ENCODE data around the gene ASTN2.
"Not testable (repeated sequence)": the region's sequence is repeated elsewhere in the genome, so short reads cannot be mapped to it uniquely, and the experiment has no call there.

The ASTN2 gene

DNA sequence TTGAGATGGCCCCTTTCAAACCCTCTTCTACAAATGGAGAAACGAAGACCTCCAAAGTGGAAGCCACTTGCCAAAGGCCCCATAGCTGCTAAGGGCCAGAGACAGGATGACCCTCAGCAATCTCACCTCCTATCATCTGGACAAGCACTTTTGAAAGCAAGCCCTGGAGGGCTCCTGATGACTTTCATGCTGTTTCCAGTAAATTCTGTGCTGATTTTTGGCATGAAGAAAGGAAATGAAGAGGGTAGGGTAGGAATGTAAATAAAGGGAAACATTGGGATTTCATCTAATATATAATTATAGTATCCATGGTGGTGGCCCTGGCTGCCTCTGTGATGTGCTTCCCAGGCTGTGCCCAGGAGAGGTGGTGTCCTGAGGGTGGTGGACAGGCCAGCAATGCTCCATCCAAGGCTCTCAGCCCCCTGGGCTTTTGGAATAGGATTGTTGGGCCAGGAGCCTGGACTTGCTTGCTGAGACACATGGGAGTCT is 935.8 kb downstream of the ASTN2 start:
- DNase-seq (ENCODE audit: low spot score): no peak

DNA sequence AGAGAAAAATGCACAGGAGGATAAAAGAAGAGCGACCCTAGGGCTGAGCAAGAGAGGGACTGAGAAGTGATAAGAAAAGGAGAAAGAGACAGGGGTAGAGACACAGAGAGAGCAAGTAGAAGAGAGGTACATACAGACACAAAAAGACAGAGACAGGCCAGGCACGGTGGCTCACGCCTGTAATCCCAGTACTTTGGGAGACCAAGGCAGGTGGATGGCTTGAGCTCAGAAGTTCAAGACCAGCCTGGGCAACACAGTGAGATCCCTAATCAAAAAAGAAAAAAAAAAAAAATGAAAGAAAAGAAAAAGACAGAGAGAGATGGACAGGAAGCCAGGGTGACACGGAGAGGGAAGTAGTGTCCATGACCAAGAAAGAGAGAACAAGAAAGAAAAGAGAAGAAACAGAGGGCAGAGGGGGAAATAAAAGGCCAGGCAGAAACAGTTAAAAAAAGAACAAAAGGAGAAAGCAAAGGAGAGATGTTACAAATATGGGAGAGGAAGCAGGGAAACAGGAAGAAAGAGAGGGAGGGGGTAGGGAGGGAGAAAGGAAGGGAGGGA is 937.2 kb downstream of the ASTN2 start:
- no peak for DNase-seq (ENCODE audit: low spot score)

DNA sequence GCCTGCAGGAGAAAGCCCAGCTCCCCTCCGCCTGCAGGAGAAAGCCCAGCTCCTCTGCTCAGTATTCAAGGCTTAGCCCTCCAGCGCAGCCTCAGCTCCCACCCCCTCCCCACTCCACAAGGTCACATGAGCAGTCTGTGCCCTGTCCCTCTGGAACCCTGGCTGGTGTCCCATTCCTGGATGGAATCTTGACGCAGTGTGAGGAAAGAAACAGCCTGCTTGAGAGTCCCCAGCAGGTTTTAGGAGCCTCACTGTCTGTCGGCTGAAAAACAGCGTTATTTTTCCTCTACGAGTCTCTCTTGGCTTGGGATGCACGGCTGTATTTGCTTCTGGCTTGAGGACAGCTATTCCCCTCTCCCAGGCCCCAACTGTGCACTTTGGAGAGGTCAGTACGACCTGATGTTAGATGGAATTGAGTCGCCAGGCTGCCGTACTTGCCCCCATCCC is 937.9 kb downstream of the ASTN2 start:
- DNase-seq (ENCODE audit: low spot score): no peak

DNA sequence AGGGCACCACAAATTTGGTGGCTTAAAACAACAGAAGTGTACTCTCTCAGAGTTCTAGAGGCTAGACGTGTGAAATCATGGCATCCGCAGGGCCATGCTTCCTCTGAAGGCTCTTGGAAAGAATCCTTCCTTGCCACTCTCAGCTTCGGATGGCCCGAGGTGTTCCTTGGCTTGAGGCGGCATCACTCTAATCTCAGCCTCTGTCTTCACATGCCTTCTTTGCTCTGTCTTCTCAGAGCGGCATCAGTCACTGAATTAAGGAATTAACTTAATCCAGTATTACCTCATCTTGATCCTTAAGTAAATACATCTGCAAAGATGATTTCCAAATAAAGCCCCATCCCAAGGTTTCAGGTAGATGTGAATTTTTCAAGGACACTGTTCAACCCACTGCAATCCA is 938.9 kb downstream of the ASTN2 start:
- no peak for DNase-seq (ENCODE audit: low spot score)

DNA sequence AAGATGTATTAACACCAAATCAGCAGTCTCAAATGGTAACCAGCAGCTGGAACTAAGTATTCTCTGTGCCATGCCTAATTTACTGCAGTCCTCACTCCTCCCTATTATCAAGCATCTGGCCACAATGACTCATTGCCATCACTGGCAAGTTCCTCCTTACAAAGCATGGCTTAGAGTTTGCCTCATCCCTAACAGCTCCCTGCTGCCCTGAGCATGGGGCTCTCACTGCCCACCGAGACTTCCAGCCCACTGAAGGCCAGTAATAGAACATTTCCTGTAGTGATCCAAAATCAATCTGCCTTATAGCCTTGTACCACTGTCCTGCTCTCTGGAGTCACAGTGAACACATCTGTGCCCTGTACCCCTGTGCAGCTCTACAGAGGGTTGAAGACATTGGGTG is 939.7 kb downstream of the ASTN2 start:
- DNase-seq (ENCODE audit: low spot score): peak; percentile 65

DNA sequence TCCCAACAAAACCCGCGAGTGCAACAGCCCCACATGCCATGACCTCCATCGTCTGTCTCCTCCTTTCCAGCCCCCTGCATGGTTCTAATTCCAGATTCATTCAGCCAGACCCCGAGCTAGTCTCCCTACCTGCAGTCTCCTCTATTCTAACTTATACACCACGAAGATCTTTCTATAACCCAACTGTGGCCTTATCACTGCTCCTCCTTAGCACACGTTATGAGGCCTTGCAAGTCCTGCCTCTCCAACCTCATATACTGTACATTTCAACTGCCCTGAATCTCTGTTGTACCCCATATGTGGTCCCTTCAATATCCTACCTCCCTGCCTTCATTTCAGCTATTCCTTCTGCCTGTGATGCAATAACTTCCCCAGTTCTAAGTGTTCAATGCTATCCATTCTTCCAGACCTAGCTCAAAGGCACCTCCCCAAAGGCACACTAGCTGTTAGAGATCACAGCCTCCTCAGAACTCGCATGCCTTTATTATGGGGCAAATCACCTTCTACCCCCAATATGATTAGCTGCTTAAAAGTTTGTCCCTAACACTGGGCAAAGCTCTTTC is 942.8 kb downstream of the ASTN2 start:
- DNase-seq (ENCODE audit: low spot score): no peak

DNA sequence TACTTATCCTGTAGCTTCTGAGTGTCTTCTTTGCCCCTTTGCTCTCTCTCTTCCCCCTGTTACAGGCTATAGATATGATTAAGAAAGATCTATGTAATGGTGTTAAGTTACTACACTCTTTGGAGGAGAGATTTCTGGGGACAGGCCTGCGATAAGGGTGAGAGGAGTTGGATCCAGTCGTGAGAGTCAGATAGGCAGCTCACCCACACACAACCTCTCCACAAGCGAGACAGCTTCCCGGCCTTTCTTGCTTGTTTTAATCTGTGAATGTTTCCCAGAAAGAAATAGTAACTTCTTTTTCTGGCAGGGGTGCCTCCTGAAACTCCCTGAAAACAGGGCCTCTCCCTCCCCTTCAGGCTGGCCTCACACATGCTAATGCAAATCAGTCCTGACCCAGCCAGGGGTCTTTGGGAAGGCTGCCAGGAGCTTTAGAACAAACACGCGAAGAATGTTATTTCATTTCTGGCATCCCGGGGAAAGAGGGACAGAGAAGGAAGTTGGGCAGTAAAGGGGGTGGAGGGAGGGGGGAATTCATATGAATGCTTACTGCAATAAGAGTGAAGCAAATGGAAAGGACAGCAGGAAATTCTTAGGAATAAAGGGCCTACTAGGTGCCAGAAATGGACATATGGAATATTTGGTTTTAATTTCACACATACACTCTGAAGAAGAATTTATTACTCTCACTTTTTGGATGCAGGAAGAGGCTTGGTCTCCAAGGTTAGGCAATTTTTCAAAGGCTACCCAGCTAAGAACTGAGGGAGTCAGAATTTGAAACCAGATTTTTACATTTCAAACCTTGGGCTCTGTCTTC is 943.6 kb downstream of the ASTN2 start:
- DNase-seq (ENCODE audit: low spot score): no peak

DNA sequence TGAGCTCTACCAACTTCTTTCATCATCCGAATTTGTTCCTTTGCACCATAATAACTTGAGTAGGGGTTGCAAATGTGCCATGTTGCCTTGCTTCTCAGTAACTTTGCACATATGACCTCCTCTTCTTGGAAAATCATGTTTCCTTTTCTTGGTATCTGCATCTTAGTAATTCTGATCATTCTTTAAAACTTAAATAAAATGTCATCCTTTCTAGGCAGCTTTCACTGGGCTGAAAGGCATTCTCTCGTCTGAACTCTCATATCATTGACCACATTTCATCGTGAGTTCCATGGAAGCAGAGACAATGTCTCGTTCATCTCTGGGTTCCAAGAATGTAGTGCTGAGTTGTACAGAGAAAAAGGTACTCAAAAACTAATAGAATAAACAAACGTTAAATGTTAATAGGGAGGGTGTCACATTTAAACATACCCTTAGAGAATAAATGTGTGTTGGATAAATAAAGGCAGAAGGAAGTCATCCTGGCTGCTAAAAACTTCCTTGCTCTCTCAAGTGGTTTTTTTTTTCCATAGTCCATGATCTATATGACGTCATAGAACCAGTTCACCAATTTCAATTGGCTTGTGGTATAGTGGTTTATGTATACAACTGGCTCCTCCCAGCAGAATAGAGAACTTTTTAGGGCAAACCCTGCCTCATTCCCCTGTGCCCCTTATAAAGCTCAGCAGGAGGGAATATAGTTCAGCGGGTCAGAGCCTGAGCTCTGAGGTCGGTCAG is 945.9 kb downstream of the ASTN2 start:
- no peak for DNase-seq (ENCODE audit: low spot score)

DNA sequence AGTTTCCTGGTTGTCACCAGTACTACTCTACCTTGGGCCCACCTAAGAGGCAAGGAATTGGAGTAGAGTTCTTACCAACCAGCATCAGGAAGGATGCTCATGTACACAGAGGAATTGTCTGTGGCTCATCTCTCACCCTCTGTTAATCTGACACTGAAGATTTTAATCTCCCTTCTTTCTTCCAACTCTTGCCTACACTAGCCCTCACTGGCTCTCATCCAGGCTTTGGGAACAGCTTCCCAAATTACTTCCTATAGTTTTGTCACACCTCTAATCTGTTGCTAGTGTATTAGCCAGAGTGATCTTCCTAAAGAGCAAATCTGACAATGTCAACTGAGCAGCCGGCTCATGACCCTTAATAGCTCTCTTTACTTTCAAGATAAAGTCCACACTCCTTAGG is 946.5 kb downstream of the ASTN2 start:
- no peak for DNase-seq (ENCODE audit: low spot score)

DNA sequence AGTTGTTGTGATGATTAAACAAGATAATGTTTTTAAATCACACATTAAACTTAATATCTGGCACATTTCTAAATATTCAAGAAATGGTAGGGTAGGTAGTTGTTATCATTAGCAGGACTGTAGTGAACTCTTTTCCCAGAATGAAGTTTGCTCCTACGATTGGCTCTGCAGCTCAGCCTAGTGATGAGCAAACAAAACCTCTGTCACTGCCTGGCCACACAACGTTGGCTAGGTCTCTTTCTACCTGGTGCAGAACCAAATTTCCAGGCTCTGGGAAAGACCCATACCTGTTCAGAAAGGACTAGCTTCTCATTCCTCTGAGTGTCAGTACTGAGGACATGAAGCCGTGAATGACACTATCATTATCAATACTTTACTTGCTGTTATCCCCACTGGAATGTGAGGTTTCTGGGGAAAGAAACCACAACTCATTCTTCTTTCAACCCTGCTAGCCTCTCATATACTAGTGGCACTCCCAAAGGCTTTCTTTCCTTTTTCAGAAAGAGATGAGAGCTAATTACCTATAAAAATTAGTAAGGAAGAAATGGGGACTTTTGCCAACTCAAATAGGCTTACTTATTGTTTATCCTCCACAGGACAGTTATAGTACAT is 947.0 kb downstream of the ASTN2 start:
- DNase-seq (ENCODE audit: low spot score): no peak

DNA sequence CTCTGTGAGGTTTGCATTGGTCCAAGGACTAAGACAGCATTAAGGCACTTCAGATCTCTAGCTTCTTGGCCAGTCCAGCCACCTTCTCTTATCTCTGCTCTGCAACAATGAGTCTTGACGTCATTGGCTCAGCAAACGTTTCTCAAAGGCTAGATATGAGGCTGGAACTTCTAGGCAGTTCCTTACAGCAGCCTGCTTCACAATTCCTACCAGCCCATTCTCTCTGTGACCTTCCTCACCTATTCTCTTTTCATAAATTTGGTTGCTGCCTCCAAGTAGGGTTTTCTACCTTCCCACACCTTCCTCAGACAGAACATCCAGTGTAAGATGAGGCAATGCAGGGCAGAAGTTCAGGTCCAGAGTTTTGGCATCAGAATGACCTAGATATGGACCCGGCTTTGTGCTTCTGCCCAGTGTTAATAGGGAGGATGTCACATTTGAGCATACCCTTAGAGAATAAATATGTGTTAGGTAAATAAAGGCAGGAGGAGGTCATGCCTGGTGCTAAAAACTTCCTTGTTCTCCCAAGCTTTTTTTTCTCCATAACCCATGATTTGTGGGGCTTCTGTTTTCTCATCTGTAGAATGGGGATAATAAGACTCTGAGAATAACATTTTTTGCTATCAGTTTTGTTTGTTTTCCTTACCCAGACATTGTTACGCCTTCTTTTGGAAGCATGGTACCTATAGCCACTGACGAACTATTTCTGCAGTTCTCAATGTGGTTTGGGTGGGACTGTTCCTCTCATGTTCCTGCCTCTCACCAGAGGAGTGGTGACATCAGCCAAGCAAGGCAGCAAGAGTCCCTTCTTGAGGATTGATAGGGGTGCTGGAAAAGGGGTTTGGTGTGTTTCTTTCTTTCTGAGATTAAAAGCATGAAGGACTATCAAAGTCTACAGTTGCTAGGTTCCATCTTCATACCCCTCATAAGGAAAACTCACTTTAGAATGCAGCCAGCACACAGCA is 948.3 kb downstream of the ASTN2 start:
- DNase-seq (ENCODE audit: low spot score): no peak

DNA sequence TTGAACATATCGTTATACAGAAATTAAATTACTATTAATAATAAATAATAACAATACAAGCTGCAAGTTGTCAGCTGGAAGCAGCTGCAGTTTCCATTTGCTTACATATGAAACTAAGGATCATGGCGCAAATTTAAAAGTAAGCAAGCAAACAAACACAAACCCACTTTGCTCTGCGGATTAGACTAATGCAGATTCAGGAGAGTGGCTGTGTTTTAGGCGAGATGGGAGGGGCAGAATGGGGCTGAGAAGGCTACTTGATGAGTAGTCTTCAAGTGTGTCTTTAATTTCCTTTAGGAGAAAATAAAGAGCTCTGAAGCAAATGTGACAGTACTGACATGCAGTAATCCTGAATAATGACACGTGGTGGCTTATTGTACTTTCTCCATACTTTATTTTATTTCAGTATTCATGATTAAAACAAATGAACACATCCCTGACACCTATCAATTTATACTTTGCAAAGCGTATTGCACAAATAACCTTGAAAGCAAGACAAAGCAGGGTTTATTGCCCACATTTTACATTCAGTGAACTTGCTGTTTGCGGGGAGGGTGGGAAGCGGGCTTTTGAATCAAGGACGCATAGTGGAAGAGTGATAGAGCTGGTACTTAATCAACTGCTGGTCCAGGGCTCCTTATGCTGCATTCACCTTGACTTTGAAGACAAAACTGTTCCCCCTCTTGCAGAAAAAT is 949.1 kb downstream of the ASTN2 start:
- DNase-seq (ENCODE audit: low spot score): no peak

DNA sequence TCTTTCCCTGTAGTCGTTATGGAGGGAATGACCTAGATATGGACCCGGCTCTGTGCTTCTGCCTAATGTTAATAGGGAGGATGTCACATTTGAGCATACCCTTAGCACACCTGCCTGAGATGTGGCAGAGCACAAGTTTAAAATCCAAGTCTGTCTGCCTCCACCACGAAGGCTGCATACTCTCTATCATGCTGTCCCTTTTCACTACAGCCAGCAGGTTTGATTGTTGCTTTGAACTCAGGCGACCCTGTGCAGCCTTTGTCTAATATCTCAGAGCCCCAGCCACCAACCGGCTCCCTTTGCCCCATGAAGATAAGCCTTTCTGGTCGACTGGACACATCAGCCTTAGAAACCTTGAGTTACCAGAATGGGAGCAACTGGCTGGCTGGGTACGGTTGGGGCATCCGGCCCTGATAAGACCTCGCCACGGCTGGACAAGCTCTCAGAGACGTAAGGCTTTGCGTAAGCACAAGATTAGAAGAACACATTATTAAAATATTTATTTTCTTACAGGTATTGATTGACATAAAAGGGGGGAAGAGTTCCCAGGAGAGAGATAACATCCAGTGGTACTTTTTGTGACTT is 949.8 kb downstream of the ASTN2 start:
- DNase-seq (ENCODE audit: low spot score): no peak

DNA sequence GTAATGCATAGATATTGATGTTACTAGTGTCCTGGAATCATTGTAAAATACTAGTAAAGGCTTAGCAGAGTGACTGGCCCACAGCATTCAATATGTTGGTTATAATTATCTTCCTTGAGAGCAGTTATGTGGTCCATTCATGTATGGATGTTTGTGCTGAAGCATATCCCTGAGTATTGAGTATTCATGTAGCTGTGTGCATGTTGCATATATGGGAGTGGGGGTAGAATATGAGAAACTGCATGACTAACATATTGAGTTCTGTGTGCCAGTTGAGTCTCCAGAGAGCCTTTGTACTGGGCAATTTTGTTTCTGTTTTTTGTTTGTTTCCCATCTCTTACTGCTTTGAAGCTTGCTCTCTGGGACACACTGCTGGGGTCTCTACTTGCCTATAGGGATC is 950.4 kb downstream of the ASTN2 start:
- DNase-seq (ENCODE audit: low spot score): no peak

DNA sequence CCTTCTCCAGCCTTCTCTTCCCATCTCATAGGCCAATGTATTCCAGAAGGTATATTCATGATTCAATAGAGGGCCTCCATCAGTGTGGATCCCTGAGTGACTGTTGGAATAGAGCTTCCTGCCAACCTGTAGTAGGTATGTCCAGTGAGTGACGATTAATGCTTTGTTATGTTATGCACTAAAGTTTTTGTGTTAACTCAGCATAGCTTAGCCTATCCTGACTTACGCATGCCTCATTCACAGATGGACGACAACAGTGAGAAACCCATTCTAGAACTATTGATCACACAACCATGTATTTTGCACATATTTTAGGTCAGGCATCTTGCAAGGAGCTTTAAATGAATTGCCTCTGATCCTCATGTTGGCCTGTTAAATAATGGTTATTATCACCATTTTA is 953.2 kb downstream of the ASTN2 start:
- DNase-seq (ENCODE audit: low spot score): no peak

DNA sequence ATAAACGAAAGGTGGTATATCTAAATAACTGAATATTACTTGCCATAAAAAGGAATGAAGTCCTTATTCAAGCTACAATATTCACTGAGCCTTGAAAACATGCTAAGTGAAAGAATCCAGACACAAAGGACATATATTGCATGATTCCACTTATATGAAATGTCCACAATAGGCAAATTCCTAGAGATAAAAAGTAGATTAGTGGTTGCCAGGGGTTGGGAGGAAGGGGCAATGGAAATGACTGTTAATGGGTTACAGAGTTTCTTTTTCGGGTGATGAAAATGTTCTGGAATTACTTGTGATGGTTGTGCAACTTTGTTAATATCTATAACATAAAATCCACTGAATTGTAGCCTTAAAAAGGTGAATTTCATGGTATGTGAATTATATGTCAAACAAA is 954.8 kb downstream of the ASTN2 start:
- no peak for DNase-seq (ENCODE audit: low spot score)

DNA sequence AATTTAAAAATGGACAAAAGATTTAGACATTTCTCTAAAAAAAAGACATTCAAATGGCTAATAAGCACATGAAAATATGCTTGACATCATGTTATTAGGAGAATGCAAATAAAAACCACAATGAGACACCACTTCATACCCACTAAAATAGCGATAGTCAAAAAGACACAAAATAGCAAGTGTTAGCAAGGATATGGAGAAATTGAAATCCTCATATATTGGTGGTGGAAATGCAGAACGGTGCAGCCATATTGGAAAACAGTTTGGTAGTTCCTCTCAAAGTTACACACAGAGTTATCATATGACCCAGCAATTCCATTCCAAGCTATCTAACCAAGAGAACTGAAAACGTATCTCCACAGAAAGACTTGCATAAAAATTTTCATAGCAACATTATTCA is 955.3 kb downstream of the ASTN2 start:
- no peak for DNase-seq (ENCODE audit: low spot score)

DNA sequence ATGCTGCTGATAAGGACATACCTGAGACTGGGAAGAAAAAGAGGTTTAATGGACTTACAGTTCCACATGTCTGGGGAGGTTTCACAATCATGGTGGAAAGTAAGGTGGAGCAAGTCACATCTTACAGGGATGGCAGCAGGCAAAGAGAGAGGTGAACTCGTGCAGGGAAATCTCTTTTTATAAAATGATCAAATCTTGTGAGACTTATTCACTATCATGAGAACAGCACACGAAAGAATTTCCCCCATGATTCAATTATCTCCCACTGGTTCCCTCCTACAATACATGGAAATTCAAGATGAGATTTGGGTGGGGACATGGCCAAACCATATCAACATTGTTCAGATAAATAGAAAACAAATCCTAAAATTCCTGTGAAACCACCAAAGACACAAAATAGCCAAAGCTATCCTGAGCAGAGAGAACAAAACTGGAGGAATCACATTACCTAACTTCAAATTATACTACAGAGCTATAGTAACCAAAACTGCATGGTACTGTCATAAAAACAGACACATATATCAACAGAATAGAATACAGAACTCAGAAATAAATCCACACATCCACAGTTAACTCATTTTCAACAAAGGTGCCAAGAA is 958.3 kb downstream of the ASTN2 start:
- DNase-seq (ENCODE audit: low spot score): no peak

DNA sequence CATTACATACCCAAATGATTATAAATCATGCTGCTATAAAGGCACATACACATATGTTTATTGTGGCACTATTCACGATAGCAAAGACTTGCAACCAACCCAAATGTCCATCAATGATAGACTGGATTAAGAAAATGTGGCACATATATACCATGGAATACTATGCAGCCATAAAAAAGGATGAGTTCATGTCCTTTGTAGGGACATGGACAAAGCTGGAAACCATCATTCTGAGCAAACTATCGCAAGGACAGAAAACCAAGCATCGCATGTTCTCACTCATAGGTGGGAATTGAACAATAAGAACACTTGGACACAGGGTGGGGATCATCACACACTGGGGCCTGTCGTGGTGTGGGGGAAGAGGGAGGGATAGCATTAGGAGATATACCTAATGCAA is 960.3 kb downstream of the ASTN2 start:
- not testable (repeated sequence) for DNase-seq (ENCODE audit: low spot score)

DNA sequence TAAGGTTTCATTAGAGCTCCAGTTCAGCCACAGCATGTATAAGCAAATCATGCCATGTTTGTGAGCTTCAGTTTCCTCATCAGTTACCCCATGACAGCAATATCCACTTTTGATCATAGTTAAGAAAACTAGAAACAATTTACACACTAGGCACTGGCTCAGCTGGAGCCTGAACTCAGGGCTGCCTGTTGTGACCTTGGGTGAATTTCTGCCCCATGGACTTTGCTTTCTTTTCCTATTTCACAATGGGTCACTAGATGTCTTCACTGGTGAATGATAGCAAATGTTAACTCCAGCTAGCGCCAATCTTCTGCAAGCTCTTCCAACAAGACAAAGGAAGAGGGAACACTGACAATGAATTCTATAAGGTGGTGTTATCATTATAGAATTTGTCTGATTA is 961.1 kb downstream of the ASTN2 start:
- no peak for DNase-seq (ENCODE audit: low spot score)

Data from AG08395 (cell line).